DMS 273 (cell line): ENCODE measurements around the gene CACNA2D2.

Source experiments
- DNase-seq: peaks from one replicate; lab custom pipeline; 2025; ENCODE audit not compliant: unreplicated experiment; lab: John Stamatoyannopoulos, UW

CACNA2D2 gene

DNA sequence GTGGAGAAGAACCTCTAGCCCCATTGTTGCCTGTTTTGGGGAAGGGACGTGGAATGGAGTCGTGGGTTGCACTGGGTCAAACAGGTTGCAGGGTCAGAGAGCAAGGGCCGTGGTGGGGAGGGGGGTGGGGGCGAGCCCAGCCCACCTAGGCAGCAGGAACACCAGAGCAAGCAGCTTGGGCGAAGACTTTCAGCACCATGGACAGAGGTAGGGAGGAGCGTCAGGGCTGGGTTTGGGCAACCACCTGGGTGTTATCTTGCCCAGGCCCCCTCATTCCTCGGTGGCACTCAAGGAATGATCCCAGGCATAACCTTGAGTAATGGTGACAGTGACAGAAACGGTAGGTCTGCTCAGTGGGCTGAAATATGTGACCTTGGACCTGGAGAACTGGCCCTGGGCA, 98.2 kb downstream of the CACNA2D2 start:
- DNase-seq, result no peak

DNA sequence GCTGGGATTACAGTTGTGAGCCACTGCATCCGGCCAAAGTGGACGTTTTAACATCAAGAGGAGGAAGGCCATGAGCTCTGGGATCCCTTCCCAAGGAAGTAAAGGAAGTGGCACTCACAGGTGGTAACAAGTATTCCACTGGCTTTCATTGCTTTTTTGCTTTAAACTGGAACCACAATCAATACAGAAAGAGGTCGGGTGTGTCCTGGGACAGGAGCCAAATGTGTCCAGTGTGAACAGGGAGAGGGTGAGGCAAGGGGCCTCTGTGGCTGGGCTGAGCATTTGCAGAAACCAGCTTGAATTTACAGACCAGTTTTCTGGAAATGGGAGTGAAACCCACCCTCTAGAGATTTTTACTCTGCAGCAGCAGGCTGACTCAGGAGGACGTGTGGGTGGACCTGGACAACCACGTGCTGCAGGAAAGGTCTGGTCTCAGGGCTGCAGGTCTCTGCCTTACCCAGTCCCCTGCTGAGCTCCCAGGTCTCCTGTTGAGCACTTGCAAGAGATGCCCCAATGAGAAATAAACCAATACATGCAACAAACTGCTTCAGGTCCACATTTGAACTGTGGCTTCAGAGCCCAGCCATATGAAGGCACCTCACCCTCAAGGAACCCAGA, 101.3 kb downstream of the CACNA2D2 start:
- DNase-seq, result no peak

DNA sequence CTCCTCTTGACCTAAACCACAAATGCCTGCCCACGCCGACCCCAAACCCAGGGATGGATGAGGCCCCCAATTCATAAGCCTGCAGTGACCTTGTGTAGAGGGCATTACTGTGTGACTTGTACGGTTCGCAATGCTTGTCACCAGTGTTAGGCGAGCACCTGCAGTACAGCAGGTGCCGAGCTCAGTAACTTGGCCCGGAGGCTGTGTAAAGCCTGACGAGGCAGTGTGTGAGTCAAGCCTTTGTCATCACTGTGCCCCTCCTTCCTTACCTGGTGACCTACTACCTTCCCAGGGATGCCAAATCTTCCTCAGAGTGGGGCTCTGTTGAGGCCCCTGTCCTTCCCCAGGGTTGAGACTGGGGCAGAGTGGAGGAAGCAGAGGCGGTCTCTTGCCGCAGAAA, 106.9 kb downstream of the CACNA2D2 start:
- DNase-seq, result no peak

DNA sequence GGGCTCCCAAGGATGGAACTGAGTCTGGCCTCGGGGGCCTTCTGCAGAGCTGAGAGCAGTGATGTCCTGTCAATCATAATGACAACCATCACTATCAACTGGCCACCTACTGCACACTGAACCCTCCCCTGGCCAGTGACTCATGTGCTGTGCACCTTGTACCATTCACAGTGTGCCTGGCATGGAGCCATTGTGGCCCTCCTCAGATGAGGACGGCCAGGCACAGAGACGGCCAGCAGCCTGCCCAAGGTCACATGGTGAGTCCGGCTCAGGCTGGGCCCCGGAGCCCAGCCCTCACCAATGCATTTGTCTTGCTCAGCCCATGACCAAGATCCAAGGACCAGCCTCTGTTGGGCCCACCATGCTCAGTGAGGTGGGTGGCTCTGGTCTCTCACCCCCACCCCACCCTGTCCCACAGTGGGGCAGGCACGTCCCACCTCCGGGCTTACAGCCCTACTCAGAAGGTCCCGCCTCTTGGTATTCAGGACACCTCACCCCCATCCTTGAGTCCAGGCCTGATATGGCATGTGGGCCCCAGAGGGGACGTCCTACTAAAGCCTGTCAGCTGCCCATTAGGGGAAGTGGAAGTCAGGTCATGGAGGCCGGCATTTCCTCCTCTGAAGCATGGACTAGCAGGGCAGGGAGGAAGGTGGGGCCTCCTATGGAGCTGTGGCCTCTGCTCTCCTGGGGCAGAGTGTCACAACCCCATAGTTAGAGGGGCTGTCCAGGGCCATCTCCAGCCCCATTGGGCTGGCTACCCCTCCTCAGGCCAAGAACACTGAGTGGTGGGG, 108.2 kb downstream of the CACNA2D2 start:
- DNase-seq, result no peak

DNA sequence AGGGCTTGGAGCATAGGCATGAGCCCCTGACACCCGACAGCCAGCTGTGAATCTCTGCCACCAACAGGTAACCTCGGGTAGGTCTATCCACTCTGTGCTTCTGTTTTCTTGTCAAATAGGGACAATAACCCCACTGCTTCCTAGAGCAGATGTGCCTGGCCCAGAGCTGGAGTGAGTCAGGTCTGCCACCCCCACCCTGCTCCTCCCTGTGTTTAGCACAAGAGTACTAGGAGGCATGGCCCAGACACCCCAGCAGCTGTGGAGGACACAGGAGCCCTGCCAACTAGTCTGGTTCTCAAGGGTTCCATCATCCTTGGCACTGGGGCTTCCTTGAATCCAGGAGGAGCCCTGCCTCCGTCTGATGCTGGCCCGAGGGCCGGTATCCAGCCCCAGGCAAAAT, 110.4 kb downstream of the CACNA2D2 start:
- DNase-seq, result peak; percentile 40

DNA sequence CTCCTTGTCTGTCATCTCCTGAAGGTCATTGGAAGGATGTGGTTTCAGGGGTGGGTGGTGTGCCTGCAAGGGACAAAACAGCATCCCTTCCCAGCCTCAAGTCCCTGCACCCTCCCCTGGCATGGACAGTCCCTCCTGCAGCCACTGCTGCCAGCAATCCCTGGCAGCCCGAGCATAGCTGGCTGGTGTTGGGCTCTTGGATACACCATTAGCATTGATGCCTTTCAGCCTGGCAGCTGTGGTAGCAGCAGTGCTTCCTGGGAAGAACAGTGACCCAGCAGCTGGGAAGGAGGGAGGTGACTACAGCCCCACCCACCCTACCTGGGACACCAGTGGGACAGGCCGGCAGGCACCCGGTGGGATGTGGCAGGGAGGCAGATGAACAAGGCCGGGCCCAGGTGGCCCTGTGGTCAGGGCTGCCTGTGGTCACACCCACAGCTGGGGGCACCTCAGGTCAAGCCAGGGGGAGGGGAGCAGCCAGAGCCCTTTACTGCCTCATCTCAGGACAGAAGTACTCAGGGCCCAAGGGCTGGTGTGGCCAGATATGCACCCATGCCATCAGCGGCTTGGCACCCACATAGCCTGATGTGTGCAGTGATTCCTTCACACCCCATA, 111.2 kb downstream of the CACNA2D2 start:
- DNase-seq, result peak; percentile 51

DNA sequence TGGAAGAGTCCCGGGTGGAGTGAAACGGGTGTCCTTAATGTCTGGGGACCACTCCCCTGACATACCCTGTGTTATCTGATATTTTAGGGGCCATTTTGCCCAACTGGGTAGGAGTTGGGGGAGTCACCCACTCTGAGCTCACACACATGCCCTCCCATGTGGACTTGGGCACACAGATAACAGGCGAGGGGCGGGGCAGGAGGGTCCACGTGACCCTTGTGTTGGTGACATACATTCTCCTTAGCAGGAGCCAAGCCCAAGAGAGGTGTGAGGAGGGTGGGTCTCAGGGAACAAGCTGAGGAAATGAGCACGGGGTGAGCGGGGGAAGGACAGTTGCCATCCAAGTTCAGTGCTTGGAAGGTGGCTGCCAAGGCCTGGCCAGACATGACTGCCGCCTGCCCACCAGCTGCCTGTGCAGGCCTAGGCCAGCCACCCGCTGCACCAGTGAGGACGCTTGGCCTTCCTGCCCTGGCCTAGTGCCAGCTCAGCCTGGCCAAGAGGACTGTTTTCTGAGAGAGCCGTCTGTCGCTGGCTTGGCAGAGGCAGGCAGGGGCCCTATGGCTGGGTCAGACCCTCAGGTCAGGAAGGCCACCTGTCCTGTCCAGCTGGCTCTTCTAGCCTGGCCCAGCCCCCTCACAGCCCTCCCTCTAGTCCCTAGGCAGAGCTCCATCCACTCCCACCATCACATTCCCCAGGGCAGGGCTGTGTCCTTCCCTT, 112.8 kb downstream of the CACNA2D2 start:
- DNase-seq, result peak; percentile 90

DNA sequence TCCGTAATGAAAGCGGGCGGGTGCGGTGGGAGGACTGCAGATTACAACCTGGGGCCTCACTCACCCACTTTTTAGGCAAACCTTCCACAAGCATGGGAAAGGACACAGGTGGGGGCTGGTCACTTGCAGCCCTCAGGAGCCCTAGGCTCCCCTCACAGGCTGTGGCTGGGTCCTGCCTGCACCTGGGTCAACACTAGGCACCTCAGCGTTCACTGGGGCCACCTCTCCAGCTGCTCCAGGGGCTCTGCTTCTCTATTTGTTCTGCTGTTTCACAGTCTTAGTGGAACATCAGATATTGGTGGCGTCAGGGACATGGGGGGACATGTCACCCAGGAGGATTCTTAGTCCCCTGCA, 114.0 kb downstream of the CACNA2D2 start:
- no peak for DNase-seq

DNA sequence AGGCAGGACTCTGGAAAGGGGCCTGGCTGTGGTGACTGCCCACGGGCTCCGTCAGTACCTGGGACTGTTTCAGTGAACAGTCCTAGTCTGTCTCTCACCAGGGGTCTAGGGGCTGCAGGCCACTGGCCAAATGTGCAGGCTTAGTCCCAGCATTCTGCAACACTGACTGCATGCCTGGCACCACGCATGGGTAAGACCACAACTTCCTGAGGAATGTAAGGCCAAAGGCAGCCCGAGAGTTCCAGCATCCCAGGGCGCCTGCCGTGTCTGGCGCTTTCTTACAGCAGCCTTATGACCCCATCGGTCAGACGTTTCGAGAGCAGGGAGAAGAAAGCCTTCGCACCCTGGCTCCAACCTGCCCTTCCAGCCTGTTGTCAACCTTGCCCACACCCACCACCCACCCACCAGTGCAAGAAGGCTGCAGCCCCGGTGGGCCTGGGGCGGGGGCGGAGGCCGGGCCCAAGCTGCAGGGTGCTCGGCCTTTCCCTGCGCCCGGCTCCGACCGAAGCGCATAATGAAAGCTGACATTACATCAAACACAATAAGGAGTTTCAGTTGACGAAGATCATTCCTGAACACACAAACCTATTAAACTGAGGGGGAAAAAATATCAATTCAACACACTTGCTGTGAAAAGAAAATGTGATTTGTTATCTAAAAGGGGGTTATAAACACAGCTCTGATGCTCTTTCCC, 114.6 kb downstream of the CACNA2D2 start:
- DNase-seq, result no peak

DNA sequence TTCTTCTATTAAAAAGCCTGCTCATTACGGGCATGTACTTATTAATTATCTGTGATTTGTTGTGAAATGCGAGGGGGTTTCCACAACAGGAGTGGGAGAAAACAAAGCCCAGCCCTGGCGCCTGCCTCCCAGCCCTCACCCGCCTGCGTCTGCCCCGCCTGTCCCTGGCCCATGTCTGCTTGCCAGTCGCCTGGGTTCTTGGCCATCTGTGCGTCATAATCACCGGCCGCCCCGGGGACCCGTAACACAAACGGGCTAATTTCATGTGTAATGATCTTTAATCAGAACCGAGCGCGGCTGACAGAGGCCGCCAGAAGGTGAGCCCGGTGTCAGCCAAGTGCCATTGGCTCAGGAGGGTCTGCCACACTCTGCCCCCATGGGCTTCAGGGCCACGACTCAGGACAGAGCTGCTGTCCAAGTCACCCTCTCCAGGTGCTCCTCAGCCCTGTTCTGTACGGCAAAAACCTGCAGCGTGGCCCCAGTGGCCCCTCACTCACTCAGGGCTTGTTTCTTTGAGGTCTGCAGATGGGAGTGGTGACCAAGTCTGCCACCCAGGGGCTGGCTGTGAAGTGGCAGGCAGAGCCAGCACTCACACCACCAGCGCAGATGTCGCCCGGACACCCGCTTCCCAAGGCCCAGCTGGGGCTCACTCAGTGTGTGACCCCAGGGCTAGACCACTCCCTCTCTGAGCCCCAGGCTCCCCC, 115.3 kb downstream of the CACNA2D2 start:
- peak; percentile 71 for DNase-seq

DNA sequence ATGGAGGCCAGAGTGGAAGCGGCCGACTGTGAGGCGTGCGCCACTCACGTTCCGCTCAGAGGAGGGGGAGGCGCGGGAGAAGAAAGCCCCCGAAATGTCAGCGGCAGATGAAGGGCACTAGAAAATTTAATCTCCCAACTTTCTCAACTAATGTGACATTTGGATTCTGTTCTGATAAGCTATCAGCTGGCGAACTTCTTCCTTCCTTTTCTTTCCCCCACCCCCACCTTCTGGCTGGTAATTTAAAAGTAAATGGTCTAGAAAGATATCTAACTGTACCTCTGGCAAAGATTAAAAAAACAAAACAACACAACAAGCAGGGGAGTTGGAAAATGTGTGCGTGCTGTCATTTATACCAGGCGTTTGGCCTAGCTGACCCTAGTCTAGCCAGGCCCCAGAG, 117.7 kb downstream of the CACNA2D2 start:
- no peak for DNase-seq

DNA sequence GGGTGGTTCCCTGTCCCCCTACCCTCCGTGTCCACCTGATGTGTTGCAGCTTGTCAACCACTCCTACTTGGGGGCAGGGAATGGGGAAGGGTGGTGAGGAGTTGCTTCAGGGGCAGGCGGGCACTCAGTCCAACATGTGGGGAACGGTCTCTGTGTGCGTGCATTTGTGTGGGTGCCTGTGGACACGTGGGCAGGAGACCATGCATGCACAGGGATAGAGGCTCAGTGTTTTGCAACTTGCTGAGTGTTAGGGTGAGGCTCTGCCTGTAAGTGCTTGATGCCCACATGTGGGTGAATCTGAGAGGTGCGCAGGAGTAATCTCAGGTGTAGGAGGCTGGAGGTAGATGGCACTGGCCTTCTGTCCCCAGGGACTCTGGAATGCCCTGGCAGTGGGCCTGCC, 119.7 kb downstream of the CACNA2D2 start:
- DNase-seq, result no peak

DNA sequence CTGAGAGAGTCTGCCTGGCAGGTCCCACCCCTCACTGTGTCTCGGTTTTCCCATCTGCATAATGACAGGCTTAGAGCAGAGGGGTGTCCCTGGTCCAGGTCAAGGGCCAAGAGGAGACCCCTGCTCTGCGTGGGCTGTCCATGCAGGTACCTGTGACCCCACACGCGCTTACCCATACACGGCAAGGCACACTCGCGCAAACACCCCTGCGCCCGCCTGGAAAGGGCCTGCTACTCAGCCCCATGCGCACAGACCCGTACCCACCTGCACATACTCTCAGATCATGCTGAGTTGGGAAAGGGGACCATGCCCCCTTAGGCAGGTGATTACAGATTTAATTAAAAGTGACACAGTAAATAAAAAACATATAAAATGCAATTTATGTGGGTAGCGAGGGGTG, 120.7 kb downstream of the CACNA2D2 start:
- DNase-seq, result no peak

DNA sequence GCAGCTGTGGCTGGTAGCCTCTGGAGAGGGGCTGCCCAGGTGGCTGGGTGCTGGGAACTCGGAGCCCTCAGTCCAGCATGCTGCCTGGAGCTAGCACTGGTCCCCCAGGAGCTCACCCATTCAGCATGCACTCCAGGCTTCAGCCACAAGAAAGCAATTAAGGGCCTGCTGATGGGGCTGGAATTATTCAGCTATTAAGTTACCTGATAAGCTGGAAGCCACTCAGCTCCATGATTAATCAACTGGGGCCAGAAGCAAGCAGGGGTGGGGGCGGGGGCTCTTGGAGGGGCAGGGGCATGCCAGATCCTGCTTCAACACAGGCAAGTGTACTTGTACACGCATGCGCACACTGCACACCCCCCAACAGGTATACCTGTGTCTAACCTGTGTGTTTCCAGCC, 122.1 kb downstream of the CACNA2D2 start:
- DNase-seq, result peak; percentile 67

DNA sequence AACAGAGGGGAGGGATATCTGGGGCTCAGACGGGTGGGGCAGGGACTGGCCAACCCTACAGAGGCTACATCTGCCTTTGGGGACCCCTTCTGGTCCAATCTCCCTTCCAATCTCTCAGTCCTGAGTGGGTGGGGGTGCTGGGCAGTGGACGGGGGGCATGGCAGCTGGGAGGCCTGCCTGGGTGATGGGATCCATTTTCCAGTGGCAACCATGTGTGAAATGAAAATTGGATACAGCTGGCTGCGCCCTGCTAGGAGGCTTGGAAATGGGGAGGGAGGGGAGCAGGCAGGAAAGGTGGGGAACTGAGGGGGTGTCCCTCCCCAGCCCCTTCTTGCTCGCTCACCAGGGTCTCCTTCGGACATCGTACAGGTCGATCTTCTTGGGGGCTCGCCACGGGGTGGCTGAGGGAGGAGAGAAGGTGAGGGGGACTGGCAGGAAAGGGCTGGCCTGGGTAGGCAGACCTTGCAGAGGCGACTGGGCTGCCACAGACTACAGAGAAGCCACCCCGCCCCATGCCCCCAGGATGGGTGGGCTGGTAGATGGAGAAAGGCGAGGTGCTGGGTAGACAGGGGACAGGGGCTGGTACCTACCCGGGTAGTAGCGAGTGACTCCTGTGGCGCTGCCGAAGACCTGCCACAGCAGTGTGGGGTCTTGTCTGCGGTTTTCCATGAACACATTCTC, 122.9 kb downstream of the CACNA2D2 start:
- no peak for DNase-seq

DNA sequence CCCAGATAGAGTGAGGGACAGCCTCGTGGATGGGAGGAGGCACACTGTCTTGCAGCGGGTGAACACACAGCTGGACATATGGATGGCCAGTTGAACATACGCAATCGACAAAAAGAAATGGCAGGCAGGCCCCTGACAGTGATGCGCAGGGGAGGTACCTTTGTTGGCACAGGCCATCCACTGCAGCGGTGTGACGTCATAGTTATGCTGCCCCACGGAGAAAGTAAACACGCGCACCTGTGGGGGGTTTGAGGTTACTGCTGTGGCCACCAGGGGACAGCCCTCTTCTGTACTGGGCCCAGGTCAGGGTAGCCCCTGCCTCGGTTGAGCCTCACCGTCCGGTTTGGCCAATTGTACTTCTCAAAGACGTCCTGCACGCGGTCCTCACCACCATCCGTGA, 124.7 kb downstream of the CACNA2D2 start:
- no peak for DNase-seq

DNA sequence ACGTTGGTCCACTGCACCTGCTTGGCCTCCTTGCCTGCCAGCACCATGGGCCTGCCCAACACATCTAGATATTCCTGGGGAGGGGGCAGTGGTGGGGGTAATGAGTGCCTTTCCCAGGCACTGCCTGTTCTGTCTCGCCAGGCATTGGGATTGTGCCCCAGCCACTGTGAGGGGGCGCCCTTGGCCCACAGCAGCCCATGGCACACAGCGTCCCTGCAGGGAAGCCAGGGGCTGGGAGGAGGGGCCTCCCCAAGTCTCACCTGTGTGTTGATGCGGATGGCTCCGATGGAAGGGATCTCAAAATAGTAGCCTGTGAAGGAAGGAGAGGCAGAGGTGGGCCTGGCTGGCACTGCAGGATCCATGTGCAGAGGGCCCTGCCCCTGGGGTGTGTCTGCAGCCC, 125.4 kb downstream of the CACNA2D2 start:
- DNase-seq, result no peak

DNA sequence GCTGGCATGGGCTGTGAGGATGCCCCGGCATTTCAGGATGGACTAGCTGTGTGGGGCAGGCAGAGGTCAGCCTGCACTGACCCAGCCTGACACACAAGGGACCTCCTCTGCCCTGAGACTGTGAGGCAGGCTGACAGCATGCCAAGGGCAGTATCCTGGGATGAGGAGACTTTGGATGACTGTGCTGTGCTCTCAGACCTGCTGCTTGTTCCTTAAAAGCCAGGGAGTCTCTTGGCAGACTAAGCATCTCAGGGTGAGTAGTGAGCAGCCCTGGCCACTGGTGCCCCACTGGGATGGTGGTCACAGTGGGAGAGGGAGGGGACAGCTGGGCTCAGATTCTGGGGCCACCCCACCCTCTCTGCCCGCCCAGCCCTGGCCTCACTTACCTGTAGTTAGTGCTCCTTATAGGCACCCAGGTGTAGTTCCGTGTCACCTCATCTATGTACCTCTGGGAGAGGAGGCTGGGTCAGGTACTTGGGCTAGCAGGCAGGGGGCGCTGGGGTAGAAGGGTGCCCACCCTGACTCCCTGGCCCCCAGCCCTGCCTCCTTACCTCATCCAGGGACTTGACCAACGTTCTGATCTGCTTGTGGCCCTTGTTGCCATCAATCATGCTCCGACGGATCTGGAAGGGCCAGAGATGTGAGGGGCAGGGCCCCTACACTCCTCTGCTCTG, 128.0 kb downstream of the CACNA2D2 start:
- DNase-seq, result peak; percentile 27
